ENCODE results near the gene CIB2. TPM values are rescaled to one million over a fixed set of nuclear protein-coding genes. Genes with fewer than 3 reads are reported as not detected.

CIB2 gene
- total RNA-seq, 1 experiment from 2014 or later, result 17.3 TPM

- POLR2A ChIA-PET, result no interaction called here
- H3K4me1 ChIP-seq (ENCODE audit: control insufficient read depth in 1 of 2, insufficient read depth in 2 of 2, low read length in 2 of 2), result peaks cover 4 to 36% of the 10 kb centered on the region in 2 experiments; a peak in 3 of 4 replicates
- H3K9ac ChIP-seq (ENCODE audit: low read length), result no peak overlapping the region
- no peaks in the 10 kb centered on the region for H3K9me3 ChIP-seq (ENCODE audit: control insufficient read depth in 1 of 2, insufficient read depth in 1 of 2, low read depth in 1 of 2, low read length in 2 of 2)
- no peak overlapping the region for H3K4me2 ChIP-seq (ENCODE audit: low read length)
- no peaks in the 10 kb centered on the region for H3K9me2 ChIP-seq (ENCODE audit: insufficient read depth)
- no peak overlapping the region for H3K4me3 ChIP-seq (replicated peaks in 1 of 2; ENCODE audit: low read depth in 1 of 2, low read length in 2 of 2)
- ATAC-seq (no peak), DNase-seq (ENCODE audit: low read depth, low spot score) (no peak)
- no peaks in the 10 kb centered on the region for H4K20me1 ChIP-seq (ENCODE audit: insufficient read depth)
- TF ChIP-seq ELF1 (IDR thresholded peaks at IDR 0.05; ENCODE audit: borderline replicate concordance, low read depth) (no peak), CEBPB (IDR thresholded peaks at IDR 0.05; ENCODE audit: low read depth) (peak; percentile 60; the same call in 1 of the 2 replicates)
- BruUV-seq (replicated peaks), result no TSS peak
- no peaks in the 10 kb centered on the region for H3K27me3 ChIP-seq (ENCODE audit: insufficient read depth, low read length)
- intact Hi-C loops (cut with micrococcal nuclease), result no loop called here
- RAD21 ChIA-PET (ENCODE audit: low non-redundant PET in 1 of 2, low total read pairs in 2 of 2, uncharacterized antibody in 2 of 2, unreplicated experiment in 2 of 2), result no interaction called here
- no peaks in the 10 kb centered on the region for H3K36me3 ChIP-seq (ENCODE audit: control insufficient read depth in 1 of 2, insufficient read depth in 2 of 2, low read length in 2 of 2)
- no peak overlapping the region for H3K27ac ChIP-seq (ENCODE audit: low read depth, low read length)
- H3K79me2 ChIP-seq (ENCODE audit: insufficient read depth, low read length), result peaks cover 22% of the 10 kb centered on the region
- H2AFZ ChIP-seq (ENCODE audit: low read depth, low read length, poor library complexity, severe bottlenecking), result no peak overlapping the region
- CTCF ChIA-PET, result no interaction called here
Observed at GRCh38 chr15:78146425-78147154, 15.3 kb upstream of the CIB2 start.

GRCh38 chr15:78142332-78142731, 11.1 kb upstream of the CIB2 start:
- ATAC-seq (no peak), DNase-seq (ENCODE audit: low read depth, low spot score) (no peak)
- H2AFZ ChIP-seq (ENCODE audit: low read depth, low read length, poor library complexity, severe bottlenecking), result no peak overlapping the region
- ChIA-PET RAD21 (ENCODE audit: low non-redundant PET in 1 of 2, low total read pairs in 2 of 2, uncharacterized antibody in 2 of 2, unreplicated experiment in 2 of 2) (no interaction called here), CTCF (interaction anchor here (2.2 kb wide), 1 partner anchor 34 kb away, joined by 5 read pairs; no protein-coding TSS in a partner anchor), POLR2A (interaction anchor here (0.8 kb wide), 1 partner anchor 11 kb away, joined by 3 read pairs; no protein-coding TSS in a partner anchor)
- H3K27ac ChIP-seq (ENCODE audit: low read depth, low read length), result no peak overlapping the region
- H3K36me3 ChIP-seq (ENCODE audit: control insufficient read depth in 1 of 2, insufficient read depth in 2 of 2, low read length in 2 of 2), result no peaks in the 10 kb centered on the region
- H3K9me3 ChIP-seq (ENCODE audit: control insufficient read depth in 1 of 2, insufficient read depth in 1 of 2, low read depth in 1 of 2, low read length in 2 of 2), result no peaks in the 10 kb centered on the region
- no peaks in the 10 kb centered on the region for H4K20me1 ChIP-seq (ENCODE audit: insufficient read depth)
- BruUV-seq (replicated peaks), result no TSS peak
- H3K9me2 ChIP-seq (ENCODE audit: insufficient read depth), result no peaks in the 10 kb centered on the region
- H3K4me1 ChIP-seq (ENCODE audit: control insufficient read depth in 1 of 2, insufficient read depth in 2 of 2, low read length in 2 of 2), result peaks cover 0 to 12% of the 10 kb centered on the region in 2 experiments; a peak in 1 of 4 replicates
- H3K9ac ChIP-seq (ENCODE audit: low read length), result no peak overlapping the region
- no peaks in the 10 kb centered on the region for H3K79me2 ChIP-seq (ENCODE audit: insufficient read depth, low read length)
- no peaks in the 10 kb centered on the region for H3K27me3 ChIP-seq (ENCODE audit: insufficient read depth, low read length)
- TF ChIP-seq CEBPB (IDR thresholded peaks at IDR 0.05; ENCODE audit: low read depth) (no peak), SP1 (IDR thresholded peaks at IDR 0.05; ENCODE audit: low read depth) (no peak)
- H3K4me2 ChIP-seq (ENCODE audit: low read length), result no peak overlapping the region
- H3K4me3 ChIP-seq (replicated peaks in 1 of 2; ENCODE audit: low read depth in 1 of 2, low read length in 2 of 2), result no peak overlapping the region
- intact Hi-C loops (cut with micrococcal nuclease), result no loop called here

Data from HCT116 (cell line).